ENCODE results near the gene EGFL7.

The EGFL7 gene

DNA sequence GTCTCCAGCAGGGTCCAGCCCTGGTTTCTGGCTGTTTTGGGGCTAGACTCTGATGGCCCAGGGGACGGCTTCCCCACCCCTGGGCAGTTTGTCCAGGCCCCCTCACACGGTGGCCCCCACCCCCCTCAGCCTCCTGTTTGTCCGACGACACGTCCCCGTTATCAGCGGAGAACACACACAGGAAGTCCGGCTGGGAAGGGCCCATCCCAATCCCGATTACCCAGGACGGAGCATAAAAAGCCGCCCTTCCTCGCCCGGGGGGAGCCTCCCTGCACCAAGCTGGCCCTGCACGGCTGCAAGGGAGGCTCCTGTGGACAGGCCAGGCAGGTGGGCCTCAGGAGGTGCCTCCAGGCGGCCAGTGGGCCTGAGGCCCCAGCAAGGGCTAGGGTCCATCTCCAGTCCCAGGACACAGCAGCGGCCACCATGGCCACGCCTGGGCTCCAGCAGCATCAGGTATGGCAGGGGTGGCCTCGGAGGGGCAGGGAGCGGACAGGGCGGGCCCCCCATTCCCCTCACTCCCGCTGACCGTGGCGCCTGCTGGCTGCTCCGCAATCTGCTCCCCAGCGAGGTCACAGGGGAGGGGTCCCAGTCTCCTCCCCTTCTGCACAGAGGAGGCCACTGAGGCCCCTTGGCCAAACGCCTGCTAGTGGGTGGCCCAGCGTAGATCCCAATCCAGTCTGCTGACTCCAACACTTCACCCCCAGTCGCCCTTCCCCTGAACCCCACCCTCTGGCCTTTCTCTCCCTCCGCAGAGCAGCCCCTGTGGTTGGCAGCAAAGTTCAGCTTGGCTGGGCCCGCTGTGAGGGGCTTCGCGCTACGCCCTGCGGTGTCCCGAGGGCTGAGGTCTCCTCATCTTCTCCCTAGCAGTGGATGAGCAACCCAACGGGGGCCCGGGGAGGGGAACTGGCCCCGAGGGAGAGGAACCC, at the start of gene EGFL7:
Gene EGFL7 (plus strand): TSS at position 261 of the 926 bp plus-strand sequence. CDS start 5,367 bp downstream, outside the sequence.
- DNase-seq = no peak

DNA sequence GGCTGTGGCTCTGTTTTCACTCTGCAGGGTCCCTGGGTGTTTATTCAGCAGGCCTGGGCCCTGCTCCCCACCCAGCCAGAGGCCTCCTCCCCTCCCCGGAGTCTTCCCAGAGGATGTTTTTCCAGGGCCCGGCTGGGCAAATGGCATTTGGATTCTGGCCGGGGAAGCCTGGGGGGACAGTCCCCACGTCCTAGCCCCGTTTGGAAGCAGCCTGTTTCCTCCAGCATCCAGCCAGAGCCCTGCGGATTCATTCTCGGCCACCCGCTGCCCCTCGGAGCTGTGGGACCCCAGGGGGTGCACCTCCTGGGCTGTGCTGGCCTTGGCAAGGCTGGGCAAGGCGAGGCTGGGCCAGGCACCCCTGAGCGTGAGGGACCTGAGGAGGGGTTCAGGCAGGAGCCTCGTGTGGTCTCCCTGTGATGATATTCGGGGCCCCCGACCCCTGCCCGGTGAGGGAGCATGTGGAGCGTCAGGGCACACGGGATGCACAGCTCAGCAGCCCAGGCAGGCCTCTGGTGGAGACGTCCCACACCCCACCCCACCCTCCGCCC, 48.8 kb upstream of the EGFL7 start:
- DNase-seq = no peak

DNA sequence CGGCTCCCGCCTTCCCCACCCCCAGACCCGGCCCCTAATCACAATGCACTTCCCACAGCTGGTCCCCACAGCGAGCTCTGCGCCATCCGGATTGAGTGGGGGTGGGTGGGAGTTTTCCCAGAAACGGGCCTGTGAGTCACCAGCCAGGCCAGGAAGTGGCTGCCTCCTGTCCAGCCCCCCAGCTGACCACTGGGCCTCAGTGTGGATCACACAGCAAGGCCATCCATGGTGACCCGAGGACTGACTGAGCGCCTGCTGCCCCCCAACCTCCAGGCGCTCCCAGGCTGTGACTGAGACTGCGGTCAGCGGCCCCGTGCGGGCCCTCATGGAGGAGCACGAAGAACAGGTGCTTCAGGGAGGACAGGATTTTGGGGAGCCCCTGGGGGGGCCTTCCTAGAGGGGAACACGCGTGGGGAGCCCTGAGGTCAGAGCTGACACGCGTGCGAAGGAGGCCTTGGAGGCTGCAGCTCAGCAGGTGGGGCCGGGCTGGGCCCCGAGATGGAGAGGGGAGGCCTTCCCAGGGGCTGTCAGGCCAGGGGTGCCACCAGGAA, 48.3 kb upstream of the EGFL7 start:
- no peak for DNase-seq

DNA sequence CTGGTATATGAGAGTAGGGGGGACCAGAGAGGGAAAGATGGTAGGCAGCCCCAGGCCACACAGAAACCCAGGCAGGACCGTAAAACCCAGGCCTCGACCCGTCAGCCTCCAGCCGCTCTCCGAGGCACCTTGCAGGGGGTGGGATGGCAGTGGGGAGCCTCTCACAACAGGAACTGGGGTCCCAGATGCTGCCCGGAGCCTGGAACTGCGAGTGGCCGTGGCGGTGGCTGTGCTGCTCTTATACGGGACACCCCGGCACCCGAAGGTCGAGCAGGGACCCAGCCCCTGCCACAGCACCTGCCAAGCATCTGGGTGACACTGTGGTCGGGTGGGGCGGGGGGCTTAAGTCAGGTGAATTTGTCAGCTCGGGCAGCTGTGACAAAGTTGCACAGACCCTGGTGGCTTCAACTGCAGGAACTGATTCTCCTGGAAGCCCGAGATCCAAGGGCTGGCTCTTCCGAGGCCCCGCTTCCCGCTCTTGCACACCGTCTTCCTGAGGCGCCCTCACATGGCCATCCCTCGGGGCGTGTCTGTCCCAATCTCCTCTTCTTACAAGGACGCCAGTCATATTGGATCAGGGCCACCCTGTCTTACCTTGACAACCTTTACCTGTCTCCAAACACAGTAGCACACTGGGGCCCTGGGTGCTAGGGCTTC, 47.6 kb upstream of the EGFL7 start:
- no peak for DNase-seq

DNA sequence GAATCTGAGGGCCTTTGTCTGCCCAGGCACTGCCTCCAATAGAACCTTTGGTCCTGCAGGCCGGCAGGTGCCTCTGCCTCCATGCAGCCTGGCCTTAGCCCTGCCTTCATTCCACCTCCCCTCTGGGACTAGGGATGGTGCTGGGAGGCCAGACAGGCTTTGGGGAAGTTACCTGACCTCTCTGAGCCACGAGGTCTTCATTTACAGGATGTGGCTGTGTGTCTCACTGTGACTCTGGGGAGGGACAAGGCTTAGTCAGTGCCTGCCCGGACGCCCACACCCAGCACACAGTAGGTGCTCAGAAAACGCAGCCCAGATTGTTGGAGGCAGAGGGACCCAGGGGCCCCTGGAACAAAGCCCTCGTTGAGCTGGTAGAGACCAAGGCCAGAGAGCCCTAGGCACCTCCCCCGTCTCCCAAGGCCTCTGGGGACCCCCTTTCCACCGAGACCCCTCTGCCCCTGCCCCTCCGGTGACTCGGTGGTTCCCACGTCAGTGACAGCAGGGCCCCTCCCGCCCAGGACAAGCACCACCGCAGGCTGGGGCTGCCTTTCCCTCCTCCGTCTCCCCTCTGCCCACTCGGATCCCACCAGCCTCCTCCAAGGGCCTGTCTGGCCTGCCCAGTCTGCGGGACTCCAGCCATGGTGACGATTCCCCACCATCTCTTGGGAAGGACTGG, 46.9 kb upstream of the EGFL7 start:
- no peak for DNase-seq

DNA sequence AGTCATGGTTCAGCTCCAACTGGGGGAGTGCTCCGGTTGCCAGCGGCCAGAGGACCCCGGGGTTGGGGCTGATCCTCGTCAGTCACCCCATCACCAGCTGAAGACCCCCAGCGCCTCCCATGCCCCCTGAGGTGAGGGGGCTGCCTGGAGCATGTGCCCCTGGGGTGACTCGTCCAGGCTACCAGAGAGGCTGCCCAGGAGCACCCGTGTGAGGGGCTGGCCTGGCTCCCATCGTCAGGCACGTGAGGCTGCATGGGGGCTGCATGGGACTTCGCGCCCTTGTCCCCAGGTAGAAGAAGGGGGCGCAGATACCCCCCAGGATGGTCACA, 46.4 kb upstream of the EGFL7 start:
- DNase-seq = no peak

DNA sequence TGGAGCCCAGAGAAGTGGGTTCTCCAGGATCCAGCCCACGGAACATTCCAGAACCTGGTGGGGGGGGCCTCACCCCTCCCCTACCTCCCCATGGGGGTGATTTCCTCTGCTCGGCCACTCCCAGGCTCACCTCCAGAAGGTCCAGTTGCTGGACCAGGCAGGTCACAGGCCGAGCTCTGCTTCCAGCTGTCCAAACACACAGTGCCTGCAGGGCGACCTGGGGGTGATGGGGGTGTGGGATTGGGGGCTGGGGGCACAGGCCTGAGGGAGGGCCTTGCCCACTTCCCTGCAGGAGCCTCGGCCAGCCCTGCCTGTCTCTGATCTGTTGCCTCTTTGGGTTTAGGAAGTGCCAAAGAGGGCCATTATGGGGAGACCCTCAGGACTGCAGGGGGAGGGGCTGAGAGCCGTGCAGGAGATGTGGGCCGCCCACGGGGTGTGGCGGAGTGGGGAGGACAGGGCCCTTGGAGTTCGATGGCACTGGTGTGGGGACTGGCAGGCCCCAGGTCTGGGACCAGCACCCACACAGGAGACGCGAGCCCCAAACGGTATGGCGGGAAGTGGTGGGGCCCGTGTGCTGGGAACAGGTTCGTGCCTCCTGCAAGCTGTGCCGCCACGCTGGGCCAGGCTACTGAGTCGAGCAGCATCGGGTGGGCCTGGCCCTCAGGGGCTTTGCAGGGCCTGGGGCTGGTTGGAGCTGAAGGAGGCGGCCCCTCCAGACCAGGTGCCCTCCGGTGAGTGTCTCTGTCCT, 45.6 kb upstream of the EGFL7 start:
- no peak for DNase-seq

DNA sequence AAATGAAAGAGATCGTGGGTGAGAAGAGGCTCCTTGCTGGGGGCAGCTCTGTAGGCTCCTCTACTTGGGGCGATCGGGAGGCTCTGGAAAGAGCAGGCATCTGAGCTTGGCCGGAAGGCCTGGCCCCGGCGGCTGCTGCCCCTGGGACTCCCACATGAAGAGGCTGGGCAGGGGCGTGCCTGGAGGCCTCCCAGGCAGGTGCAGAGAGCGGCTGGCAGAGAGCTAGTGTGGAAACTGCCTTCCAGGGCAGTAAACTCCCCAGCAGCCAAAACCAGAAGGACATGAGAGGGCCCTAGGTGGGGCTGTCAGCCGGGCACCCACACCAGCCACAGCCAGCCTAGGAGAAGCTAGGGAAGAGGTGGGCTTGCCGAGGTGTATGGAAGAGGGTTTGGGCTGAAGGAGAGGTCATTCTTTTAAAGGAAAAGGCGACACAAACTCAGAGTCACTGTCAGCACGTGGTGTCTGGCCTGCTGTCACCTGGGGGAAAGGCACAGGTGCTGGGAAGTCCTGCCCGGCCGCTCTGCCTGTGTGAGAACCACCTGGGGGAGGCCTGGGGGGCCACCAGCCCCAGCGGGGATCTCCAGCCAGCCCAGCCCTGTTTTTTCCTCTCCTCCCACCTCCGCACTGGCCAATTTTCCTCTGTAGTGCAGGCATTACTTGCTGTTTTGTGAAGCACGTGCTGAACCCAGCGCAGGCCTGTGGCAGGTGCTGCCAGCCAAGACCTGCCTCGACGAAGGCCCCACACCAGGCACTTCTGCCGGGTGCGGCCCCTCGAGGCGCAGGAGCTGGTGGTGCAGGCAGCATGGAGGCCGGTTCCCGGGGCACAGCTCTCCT, 44.8 kb upstream of the EGFL7 start:
- DNase-seq = no peak

DNA sequence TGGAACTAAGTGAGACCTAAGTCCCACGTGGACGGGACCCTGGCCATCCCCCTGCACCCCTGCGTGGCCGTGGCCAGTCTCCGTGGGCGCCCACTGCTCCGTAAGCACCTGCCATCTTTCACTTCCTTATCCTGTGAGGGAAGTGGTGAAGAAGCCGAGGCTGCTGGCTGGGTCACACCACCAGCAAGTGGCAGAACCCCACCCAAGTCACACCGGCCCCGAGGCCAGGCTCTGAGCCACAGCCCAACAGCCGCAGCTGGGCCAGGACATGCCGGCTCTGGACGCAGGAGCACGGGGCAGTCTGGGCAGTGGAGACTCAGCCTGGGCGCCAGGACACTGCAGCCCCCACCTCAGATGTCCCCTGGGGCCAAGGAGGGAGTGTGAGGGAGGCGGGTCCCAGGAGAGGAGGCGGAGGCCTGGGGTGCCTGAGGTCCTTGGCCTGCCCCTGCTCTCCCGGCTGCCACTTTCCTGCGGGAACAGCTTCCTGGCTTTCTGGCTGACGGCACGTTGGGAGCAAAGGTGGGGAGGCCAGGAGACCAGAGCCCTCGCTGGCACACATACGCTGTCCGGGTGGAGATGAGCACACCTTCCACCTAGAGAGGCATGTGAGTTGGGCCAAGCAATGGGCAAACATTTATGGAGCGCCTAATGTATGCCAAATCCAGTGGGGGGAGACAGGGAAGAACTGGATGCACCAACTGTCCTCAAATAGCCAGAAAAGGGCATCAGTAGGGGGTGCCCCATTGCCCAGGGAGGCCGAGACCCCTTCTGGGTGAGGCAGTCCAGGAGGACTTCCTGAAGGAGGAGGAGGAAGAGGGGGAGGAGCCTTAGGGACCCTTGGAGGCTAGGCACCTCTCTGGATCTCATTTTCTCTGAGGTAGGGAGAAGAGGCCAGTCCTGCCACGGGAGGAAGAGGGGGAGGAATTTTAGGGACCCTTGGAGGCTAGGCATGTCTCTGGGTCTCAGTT, 43.9 kb upstream of the EGFL7 start:
- DNase-seq = no peak

DNA sequence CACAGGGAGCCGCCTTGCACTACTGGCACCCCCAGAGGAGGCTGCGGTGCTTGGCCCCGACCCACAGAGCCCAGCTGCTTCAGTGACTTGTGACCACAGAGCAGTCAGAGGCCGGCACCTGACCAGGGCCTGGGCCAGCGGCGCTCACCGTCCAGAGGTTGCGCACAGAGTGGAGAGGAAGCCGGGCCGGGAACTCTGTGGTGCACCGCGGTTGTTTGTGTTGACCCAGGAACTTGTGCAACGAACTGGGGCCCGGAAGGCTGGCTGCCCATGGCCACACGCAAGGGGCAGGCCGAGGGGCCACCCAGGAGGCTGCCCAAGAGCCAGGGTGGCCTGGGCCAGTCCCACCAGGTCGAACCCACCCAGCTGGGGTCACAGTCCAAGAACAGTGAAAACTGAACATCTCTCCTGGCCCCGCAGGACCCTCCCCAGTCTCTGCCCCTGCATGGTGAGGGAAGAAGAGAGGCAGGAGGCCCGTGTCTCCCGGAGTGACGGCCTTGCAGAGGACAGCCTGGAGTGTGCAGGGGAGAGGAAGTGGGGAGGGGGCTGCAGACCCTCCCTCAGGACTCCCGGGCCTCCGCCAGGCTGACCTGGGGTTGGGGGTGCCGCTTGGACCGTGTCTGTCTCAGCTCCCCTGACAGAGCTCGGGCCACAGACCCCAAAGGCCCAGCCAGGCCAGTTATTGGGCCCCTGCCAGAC, 42.8 kb upstream of the EGFL7 start:
- no peak for DNase-seq

DNA sequence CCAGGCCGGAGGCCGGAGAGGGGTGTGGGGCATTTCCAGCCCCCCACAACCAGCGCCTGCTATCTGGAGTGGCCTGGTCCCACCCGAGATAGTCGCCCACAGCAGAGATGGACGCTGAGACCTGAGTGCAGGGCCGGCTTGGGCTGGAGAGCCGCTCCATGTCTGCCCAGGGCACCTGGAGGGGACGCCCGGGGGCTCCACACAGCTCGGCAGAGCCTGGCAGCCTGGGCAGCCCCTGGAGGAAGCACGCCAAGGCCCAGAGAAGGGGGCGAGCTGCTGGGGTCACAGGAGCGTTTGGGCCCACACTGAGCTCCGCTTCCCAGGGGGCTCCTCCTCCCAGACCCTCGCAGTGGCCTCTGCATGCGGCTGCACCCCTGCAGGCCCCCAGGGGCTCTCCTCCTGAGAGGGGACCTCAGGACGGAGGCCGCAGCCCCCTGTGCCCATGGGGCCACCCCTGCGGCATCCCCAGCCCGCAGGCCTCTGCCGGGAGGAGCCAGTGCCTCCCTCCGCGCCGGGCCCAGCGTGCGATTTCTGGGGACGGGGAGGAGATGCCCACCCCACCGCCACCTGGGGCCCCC, 42.2 kb upstream of the EGFL7 start:
- no peak for DNase-seq

DNA sequence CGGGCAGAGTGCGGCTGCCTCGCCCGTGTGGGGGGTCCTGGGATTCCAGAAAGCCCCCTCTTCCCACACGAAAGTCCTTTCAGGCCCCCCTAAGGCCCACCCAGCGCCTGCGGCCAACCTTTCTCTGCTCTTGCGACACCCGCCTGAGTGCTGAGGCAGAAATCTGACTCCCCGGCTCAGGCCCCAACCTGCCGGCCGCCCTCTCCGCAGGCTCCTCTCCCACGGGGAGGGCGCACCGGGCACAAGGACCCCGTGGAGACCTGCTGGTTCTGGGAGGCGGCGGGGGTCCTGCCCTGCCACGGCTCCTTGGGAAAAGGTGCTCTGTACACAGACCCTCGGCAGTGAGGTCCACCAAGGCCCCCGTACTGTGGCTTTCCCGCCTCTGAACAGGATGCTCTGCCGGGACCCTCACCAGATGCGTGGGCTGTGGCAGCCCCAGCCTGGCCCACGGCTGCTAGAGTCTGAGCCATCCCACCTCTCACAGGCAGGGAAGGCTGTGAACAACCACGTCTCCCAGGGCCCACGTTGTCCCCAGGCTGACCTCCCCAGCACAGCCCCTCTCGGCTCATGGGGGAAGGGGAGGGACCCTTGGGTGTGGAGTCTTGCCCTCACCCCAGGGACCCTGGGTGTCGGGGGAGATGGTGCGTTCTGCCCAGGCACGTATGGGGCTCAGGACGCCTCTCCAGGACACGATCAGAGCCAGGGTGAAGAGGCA, 41.5 kb upstream of the EGFL7 start:
- no peak for DNase-seq

DNA sequence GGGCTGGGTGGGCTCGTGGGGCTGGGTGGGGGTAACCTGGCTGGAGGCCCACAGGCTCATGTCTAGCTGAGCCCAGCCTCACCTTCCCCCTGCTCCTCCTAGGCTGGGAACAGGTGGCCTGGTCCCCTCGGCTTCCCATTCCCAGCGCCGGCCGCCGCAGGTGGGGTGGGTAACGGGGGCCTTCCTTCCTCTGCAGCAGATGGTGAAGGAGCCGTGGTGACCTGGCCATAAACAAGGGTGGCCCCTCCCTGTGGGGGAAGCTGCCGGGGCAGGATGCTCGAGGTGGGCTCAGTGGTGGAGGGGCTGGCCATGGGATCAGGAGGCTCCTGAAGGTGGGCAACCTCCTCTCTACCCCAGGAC, 41.0 kb upstream of the EGFL7 start:
- no peak for DNase-seq

DNA sequence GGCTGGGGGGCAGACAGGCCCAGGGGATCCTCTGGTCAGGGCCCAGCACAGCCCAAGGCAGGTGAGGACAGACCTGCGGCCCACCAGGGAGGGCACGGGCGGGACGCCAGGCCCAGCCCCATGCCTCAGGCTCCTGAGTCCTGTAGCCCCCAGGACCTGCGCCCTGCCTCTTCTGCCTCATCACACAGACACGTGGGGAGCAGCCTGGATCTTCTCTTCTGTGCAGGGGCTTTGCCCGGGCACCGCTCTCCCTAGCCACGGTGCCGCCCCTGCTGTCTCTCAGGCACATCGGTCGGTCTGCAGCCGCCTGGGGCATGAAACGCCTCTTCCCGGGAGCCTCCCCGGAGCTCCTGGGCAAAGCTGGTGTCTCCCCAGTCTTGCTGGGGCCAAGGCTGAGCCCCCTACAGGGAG, 40.2 kb upstream of the EGFL7 start:
- DNase-seq = no peak

DNA sequence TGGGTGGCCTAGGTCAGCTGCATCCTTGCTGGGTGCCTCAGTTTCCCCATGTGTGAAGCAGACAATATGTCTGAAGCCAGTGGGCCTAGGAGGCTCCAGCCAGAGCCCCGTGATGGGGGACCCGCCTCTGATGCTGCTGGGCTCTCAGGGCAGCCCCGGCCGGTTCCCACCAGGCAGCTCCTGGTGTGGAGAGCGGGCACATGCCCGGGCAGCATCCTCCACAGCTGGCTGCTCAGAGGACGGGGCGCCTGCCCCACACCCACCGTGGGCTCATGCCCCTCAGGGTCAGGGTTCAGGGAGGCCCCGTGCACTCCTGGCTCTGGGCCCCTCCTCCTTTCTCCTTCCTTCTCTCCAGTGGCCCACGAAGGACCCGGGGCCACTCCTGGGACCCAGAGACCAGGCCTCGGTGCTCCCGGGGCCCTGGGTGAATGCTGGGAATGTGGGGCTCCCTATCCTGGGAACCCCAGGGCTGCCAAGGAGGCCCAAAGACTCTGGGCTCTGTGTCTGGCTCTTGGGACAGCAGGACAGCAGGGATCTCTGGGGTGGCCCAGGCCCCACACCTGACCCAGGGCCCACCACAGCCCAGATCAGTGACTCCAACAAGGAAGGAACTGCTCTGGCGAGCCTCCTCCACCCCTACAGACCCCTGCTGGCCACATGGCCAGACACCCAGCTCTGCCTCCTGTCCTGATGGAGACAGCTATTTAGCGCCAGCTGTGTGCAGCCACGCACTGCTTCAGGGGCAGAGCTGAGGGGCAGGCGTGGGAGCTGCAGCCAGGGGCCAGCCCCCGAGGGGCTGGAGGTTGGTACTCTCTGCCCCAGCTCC, 39.5 kb upstream of the EGFL7 start:
- DNase-seq = no peak

DNA sequence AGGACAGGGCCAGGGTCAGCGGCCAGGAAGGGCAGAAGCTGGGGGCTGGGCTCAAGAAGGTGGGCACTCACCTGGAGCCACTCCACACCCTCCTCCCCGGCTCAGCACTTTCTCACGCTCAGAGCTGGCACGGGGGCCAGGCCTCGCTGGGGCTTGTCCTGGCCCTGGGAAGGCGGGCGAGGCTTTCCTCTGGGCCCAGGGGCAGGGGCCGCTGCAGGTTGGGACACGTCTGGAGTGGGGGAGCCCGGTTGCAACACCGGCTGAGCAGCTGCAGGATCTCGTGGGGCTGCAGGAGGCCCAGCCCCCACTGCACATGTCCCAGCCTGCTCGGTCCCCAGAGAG, 38.9 kb upstream of the EGFL7 start:
- DNase-seq = no peak

DNA sequence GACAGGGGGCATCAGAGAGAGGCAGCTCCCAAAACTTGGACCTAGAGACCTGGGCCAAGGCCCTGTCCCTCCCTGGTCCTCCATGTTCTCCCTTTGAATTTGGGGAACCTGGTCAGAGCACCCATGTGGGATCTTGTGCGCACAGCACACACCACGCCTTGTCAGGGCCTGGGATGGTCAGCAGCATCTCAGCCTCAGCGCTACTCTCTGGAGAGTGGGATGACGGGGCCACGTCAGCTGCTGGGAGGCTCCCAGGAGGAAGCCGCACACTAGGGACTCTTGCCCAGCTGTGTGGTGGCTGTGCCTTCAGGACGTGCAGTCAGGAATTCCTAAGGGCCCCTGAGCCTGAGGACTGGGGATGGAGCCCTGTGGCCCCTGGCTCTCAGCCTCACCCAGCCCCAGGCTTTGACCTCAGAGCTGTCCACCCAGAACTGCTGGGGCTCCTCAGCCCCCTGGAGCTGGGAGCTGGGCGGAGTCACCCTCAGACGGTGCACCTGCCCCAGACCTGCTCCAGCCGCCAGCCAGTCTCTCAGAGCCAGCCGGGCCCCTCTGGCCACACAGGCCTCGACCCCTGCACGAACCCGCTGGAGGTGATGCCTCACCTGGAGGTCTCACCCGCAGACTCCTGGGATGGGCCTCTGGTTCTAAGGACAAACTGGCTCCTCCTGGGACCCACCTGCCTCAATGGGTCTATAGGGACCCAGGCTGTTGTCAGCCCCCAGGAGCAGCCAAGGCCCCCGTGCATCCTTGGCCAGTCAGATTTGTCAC, 38.3 kb upstream of the EGFL7 start:
- DNase-seq = no peak

Data from NCI-H2227 treated with DMSO at 0.1 percent for 48 hours (cell line).